PC-9 (cell line): ENCODE measurements around the gene CPA5.
"Not testable (repeated sequence)": the region's sequence is repeated elsewhere in the genome, so short reads cannot be mapped to it uniquely, and the experiment has no call there.

ENCODE experiments used
- EZH2 ChIP-seq: fragments of 200-600 bp; sonication (generic); IDR thresholded peaks from 2 replicates; pipeline ENCODE4 v1.8.0; 2017; ENCODE audit warnings: antibody characterized with exemption, low read depth
- TF ChIP-seq, protein P1 (sequence below): fragments of 200-600 bp; sonication (generic); conservative IDR thresholded peaks from 2 replicates; pipeline ENCODE4 v1.6.1; 2017; ENCODE audit warnings: mixed run types, antibody characterized with exemption, mild to moderate bottlenecking, moderate library complexity

- TF ChIP-seq, protein P1, sequence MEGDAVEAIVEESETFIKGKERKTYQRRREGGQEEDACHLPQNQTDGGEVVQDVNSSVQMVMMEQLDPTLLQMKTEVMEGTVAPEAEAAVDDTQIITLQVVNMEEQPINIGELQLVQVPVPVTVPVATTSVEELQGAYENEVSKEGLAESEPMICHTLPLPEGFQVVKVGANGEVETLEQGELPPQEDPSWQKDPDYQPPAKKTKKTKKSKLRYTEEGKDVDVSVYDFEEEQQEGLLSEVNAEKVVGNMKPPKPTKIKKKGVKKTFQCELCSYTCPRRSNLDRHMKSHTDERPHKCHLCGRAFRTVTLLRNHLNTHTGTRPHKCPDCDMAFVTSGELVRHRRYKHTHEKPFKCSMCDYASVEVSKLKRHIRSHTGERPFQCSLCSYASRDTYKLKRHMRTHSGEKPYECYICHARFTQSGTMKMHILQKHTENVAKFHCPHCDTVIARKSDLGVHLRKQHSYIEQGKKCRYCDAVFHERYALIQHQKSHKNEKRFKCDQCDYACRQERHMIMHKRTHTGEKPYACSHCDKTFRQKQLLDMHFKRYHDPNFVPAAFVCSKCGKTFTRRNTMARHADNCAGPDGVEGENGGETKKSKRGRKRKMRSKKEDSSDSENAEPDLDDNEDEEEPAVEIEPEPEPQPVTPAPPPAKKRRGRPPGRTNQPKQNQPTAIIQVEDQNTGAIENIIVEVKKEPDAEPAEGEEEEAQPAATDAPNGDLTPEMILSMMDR: not testable (repeated sequence)
- TF ChIP-seq EZH2: not testable (repeated sequence)
Measured at GRCh38 chr7:130376461-130376860, 31.8 kb downstream of the CPA5 start.
